ENCODE measurements around the gene DACT2. TPM values are rescaled to one million over a fixed set of nuclear protein-coding genes. Genes with fewer than 3 reads are reported as not detected.

The DACT2 gene
- total and polyA plus RNA-seq, 2 of the 8 experiments (the other 6 are each of a cell fraction or from before 2014, with no cell fraction given), result 2.9 to 3.1 TPM

GRCh38 chr6:168333989-168334388 is 14.4 kb upstream of the DACT2 start (continued):
- no peak for TF ChIP-seq CHD7 (IDR thresholded peaks at IDR 0.05; ENCODE audit: insufficient replicate concordance, low read length)
- no peak for TF ChIP-seq POLR2A (IDR thresholded peaks at IDR 0.05; ENCODE audit: control extremely low read depth in 1 of 2, low read depth in 2 of 2, low read length in 2 of 2)
- no peak for TF ChIP-seq CREB1 (IDR thresholded peaks at IDR 0.05)
- no peak for TF ChIP-seq POLR2AphosphoS5 (IDR thresholded peaks at IDR 0.05; ENCODE audit: low read depth, low read length)
- no peak for TF ChIP-seq CBX5 (IDR thresholded peaks at IDR 0.05; ENCODE audit: low read depth, low read length)
- TF ChIP-seq BACH1 (IDR thresholded peaks at IDR 0.05; ENCODE audit: low read length), result no peak
- TF ChIP-seq CHD1 (IDR thresholded peaks at IDR 0.05; ENCODE audit: low read depth, low read length), result no peak
- TF ChIP-seq KDM1A (IDR thresholded peaks at IDR 0.05; ENCODE audit: borderline replicate concordance, low read length), result no peak
- TF ChIP-seq CEBPB (IDR thresholded peaks at IDR 0.05; ENCODE audit: low read depth, low read length), result no peak
- no peak for TF ChIP-seq RFX5 (IDR thresholded peaks at IDR 0.05; ENCODE audit: borderline replicate concordance, low read depth, low read length)
- TF ChIP-seq BCL11A (IDR thresholded peaks at IDR 0.05; ENCODE audit: low read depth in 2 of 2, low read length in 2 of 2), result no peak
- no peak for TF ChIP-seq SP4 (IDR thresholded peaks at IDR 0.05; ENCODE audit: low read length)
